Progenitor cell of endocrine pancreas (in vitro differentiated cells): ENCODE data around the gene NUDCD2. TPM values are rescaled to one million over a fixed set of nuclear protein-coding genes. Genes with fewer than 3 reads are reported as not detected.

Experiments
- DNase-seq: peaks from one replicate; pipeline ENCODE4 v3.0.0; 2021; ENCODE audit warnings: low spot score; ENCODE audit not compliant: unreplicated experiment
- H3K27ac Mint-ChIP-seq: 2 replicates; pipeline ENCODE4 v1.8.0; 2021; ENCODE audit warnings: mild to moderate bottlenecking, moderate library complexity, mixed read lengths
- H3K27me3 Mint-ChIP-seq: 2 replicates; pipeline ENCODE4 v1.8.0; 2021; ENCODE audit warnings: mixed read lengths
- H3K36me3 Mint-ChIP-seq: 2 replicates; pipeline ENCODE4 v1.8.0; 2022; ENCODE audit warnings: mixed read lengths; ENCODE audit not compliant: insufficient read depth
- H3K4me1 Mint-ChIP-seq: 2 replicates; pipeline ENCODE4 v1.8.0; 2021; ENCODE audit warnings: low read depth, mixed read lengths
- H3K4me3 Mint-ChIP-seq: 2 replicates; pipeline ENCODE4 v1.8.0; 2021; ENCODE audit warnings: low read depth, mild to moderate bottlenecking, moderate library complexity, mixed read lengths
- H3K9me3 Mint-ChIP-seq: 2 replicates; pipeline ENCODE4 v1.8.0; 2021; ENCODE audit warnings: low read depth, mixed read lengths
- total RNA-seq: library from RNA; stranded (reverse); gene quantifications from 2 replicates; pipeline ENCODE4 v1.2.1, GENCODE V29; 2021
- TF ChIP-seq, protein P1 (sequence below): fragments of 200-600 bp; sonication (generic); IDR thresholded peaks from one replicate; pipeline ENCODE4 v1.5.0; 2021; ENCODE audit warnings: antibody characterized with exemption, mild to moderate bottlenecking; ENCODE audit not compliant: unreplicated experiment

Gene NUDCD2
- total RNA-seq, 1 donor from 2014 or later, result 33.0 TPM

- DNase-seq, result no peak
These were observed 42.6 kb upstream of the NUDCD2 start for GRCh38 chr5:163502521-163502920.

DNA sequence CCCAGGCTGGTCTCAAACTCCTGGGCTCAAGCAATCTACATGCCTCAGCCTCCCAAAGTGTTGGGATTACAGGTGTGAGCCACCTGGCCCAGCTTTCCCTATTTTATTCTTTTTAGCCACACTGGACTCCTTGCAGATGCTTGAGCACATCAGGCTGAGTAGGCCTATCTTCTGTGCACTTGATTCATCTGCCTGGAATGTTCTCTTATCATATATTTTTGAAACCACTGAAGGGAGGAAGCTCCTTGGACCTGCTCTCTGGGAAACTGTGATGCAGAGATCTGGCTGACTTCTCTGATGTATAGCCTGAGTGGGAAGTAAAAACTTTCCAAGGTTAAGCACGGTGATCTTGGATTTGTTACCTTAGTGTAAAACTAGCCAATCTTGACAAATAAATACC lies 39.0 kb upstream of the NUDCD2 start:
- H3K27me3 Mint-ChIP-seq, result no peaks in the 10 kb centered on the region
- TF ChIP-seq, protein P1, sequence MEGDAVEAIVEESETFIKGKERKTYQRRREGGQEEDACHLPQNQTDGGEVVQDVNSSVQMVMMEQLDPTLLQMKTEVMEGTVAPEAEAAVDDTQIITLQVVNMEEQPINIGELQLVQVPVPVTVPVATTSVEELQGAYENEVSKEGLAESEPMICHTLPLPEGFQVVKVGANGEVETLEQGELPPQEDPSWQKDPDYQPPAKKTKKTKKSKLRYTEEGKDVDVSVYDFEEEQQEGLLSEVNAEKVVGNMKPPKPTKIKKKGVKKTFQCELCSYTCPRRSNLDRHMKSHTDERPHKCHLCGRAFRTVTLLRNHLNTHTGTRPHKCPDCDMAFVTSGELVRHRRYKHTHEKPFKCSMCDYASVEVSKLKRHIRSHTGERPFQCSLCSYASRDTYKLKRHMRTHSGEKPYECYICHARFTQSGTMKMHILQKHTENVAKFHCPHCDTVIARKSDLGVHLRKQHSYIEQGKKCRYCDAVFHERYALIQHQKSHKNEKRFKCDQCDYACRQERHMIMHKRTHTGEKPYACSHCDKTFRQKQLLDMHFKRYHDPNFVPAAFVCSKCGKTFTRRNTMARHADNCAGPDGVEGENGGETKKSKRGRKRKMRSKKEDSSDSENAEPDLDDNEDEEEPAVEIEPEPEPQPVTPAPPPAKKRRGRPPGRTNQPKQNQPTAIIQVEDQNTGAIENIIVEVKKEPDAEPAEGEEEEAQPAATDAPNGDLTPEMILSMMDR, result no peak
- peaks cover 4% of the 10 kb centered on the region for H3K9me3 Mint-ChIP-seq
- H3K27ac Mint-ChIP-seq, result no peak overlapping the region
- H3K36me3 Mint-ChIP-seq, result peaks cover 2% of the 10 kb centered on the region
- H3K4me3 Mint-ChIP-seq, result no peak overlapping the region
- peaks cover 9% of the 10 kb centered on the region for H3K4me1 Mint-ChIP-seq
- DNase-seq, result no peak

More at GRCh38 chr5:163502521-163502920, 42.6 kb upstream of the NUDCD2 start:
- peak overlapping the region; percentile 99 for H3K27ac Mint-ChIP-seq
- no peaks in the 10 kb centered on the region for H3K27me3 Mint-ChIP-seq
- H3K4me1 Mint-ChIP-seq, result peaks cover 26% of the 10 kb centered on the region
- peak overlapping the region; percentile 95 for H3K4me3 Mint-ChIP-seq
- H3K9me3 Mint-ChIP-seq, result no peaks in the 10 kb centered on the region
- TF ChIP-seq, protein P1, result no peak
- no peaks in the 10 kb centered on the region for H3K36me3 Mint-ChIP-seq

DNA sequence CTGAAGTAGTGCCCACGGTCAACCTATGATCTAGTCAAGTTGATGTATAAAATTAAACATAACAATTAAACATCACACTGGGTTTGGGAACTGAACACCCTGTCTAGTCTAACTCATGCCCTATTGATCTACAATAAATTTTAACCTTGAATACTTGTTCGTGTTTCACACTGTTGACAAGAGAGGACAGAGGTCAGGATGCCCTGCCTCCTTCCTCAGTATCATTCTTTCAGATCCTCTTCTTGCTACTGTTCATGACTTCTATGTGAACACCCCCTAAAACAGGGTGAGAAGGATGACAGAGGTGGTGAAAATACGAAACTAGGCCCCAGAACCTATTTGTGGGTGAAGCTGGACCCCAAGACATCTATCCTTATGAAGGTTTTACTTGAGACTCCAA lies 37.4 kb upstream of the NUDCD2 start:
- Mint-ChIP-seq H3K36me3 (peaks cover 2% of the 10 kb centered on the region), H3K27me3 (no peaks in the 10 kb centered on the region), H3K4me1 (peaks cover 4% of the 10 kb centered on the region), H3K4me3 (no peak overlapping the region), H3K27ac (no peak overlapping the region), H3K9me3 (peaks cover 4% of the 10 kb centered on the region)
- TF ChIP-seq, protein P1, result no peak
- DNase-seq, result no peak

DNA sequence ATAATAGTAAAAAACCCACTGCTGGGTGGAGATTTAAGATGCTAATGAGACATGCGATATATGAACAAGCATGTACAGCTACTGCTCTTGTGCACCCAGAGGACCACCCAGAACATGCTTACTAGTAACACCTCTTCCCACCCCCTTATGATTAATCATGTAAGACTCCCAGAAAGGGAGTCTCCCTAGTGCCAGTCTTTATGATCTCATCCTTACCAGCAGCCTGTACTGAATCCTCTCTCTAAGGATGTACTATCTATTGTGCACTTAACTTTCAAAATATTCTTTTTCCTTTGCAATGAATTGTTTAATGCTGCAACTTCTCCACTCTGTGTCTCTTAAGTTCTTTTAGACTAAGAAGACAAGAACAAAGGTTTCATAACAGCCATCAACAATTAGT lies 36.4 kb upstream of the NUDCD2 start:
- H3K27ac Mint-ChIP-seq, result no peak overlapping the region
- peaks cover 4% of the 10 kb centered on the region for H3K9me3 Mint-ChIP-seq
- no peaks in the 10 kb centered on the region for H3K27me3 Mint-ChIP-seq
- peaks cover 4% of the 10 kb centered on the region for H3K4me1 Mint-ChIP-seq
- DNase-seq, result no peak
- TF ChIP-seq, protein P1, result no peak
- H3K4me3 Mint-ChIP-seq, result no peak overlapping the region
- peaks cover 3% of the 10 kb centered on the region for H3K36me3 Mint-ChIP-seq

DNA sequence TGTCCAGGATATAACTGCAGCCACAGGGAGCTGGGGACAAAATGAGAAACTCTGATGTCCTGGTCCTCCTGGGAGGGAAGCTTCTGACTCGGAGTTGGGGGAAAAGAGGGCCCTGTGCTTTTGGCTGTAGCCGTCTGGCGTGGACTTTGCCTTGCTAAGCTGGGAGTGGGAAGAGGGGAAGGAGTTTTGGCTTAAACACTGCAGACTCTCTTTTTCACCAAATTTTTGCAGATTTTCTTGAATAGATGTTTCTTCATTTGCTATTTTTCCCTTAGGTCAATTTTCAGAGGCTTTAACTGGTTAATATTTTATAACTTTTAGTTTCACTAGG lies 29.8 kb upstream of the NUDCD2 start:
- Mint-ChIP-seq H3K4me3 (no peak overlapping the region), H3K4me1 (no peaks in the 10 kb centered on the region), H3K27ac (no peak overlapping the region), H3K27me3 (no peaks in the 10 kb centered on the region), H3K36me3 (peaks cover 21% of the 10 kb centered on the region), H3K9me3 (peaks cover 6% of the 10 kb centered on the region)
- DNase-seq, result no peak
- TF ChIP-seq, protein P1, result no peak
